Loucy (cell line): ENCODE results near the gene CASK.

Experiments used
- H2AFZ ChIP-seq: fragments of 200-600 bp; sonication (generic); 2 replicates; pipeline ENCODE4 v1.6.0; 2016; ENCODE audit warnings: antibody characterized with exemption, mild to moderate bottlenecking, low read length, moderate library complexity
- H3F3A ChIP-seq: fragments of 200-600 bp; 2 replicates; pipeline ENCODE4 v1.6.0; 2016; ENCODE audit warnings: antibody characterized with exemption, low read depth, mild to moderate bottlenecking
- H3K27me3 ChIP-seq: fragments of 200-600 bp; sonication (generic); 2 replicates; pipeline ENCODE4 v1.6.1; 2014; ENCODE audit warnings: low read length, mild to moderate bottlenecking; ENCODE audit not compliant: insufficient read depth, poor library complexity, severe bottlenecking
- H3K36me3 ChIP-seq: fragments of 200-600 bp; sonication (generic); 2 replicates; pipeline ENCODE4 v1.6.1; 2016; ENCODE audit warnings: low read length; ENCODE audit not compliant: insufficient read depth
- H3K4me1 ChIP-seq: fragments of 200-600 bp; sonication (generic); 2 replicates; pipeline ENCODE4 v1.5.1; 2014; ENCODE audit warnings: low read length, mild to moderate bottlenecking; ENCODE audit not compliant: insufficient read depth, poor library complexity, severe bottlenecking
- H3K4me2 ChIP-seq: fragments of 200-600 bp; sonication (generic); 2 replicates; pipeline ENCODE4 v1.6.0; 2014; ENCODE audit warnings: antibody characterized with exemption, low read length, low read depth, mild to moderate bottlenecking; ENCODE audit not compliant: poor library complexity, severe bottlenecking
- H3K4me3 ChIP-seq: fragments of 200-600 bp; sonication (generic); 2 replicates; pipeline ENCODE4 v1.5.1; 2014; ENCODE audit warnings: low read length, mild to moderate bottlenecking, mixed read lengths; ENCODE audit not compliant: poor library complexity, severe bottlenecking
- H3K79me2 ChIP-seq: fragments of 200-600 bp; sonication (generic); 2 replicates; pipeline ENCODE4 v1.6.1; 2014; ENCODE audit warnings: low read length; ENCODE audit not compliant: insufficient read depth
- H3K9ac ChIP-seq: fragments of 200-600 bp; sonication (generic); 2 replicates; pipeline ENCODE4 v1.6.0; 2014; ENCODE audit warnings: mild to moderate bottlenecking, low read depth, low read length, moderate library complexity; ENCODE audit not compliant: poor library complexity, severe bottlenecking
- H3K9me2 ChIP-seq: fragments of 200-600 bp; sonication (generic); replicated peaks from 2 replicates; pipeline ENCODE4 v1.6.1; 2016; ENCODE audit warnings: low read depth, low read length, mixed read lengths
- H3K9me3 ChIP-seq: fragments of 200-600 bp; sonication (generic); 2 replicates; pipeline ENCODE4 v1.6.1; 2014; ENCODE audit warnings: mild to moderate bottlenecking, antibody characterized with exemption, low read length, low read depth; ENCODE audit not compliant: insufficient read depth
- H4K20me1 ChIP-seq: fragments of 200-600 bp; sonication (generic); 2 replicates; pipeline ENCODE4 v1.6.0; 2014; ENCODE audit warnings: antibody characterized with exemption, low read length, mild to moderate bottlenecking; ENCODE audit not compliant: insufficient read depth, poor library complexity, severe bottlenecking
- EZH2phosphoT487 ChIP-seq: fragments of 200-600 bp; IDR thresholded peaks from 2 replicates; pipeline ENCODE4 v1.6.1; 2018; ENCODE audit warnings: antibody characterized with exemption, mild to moderate bottlenecking, moderate library complexity, borderline replicate concordance
- TF ChIP-seq, protein P1 (sequence below): fragments of 200-600 bp; sonication (generic); conservative IDR thresholded peaks from 2 replicates; pipeline ENCODE4 v1.5.1; 2014; ENCODE audit warnings: mild to moderate bottlenecking, antibody characterized with exemption, low read length

The CASK gene

GRCh38 chrX:41723826-41724225 lies 199.5 kb downstream of the CASK start, which contains the start of gene GPR82:
TSS of gene GPR82 (plus strand) at chrX:41724181. CDS start at chrX:41727027, 2,846 bp downstream.
- Histone ChIP-seq H3K9me3 (no peaks in the 10 kb centered on the region), H3K4me1 (peaks cover 17% of the 10 kb centered on the region), H3K4me2 (no peak within 1 kb of the TSS), H3K27me3 (no peaks in the 10 kb centered on the region), H3K79me2 (no peaks in the 10 kb centered on the region), H2AFZ (no peak within 1 kb of the TSS), H3K9ac (no peak within 1 kb of the TSS), H3K9me2 (no peaks in the 10 kb centered on the region), H3F3A (peaks cover 3% of the 10 kb centered on the region; the same call in 1 of the 2 replicates), H3K4me3 (no peak within 1 kb of the TSS), H4K20me1 (no peaks in the 10 kb centered on the region), H3K36me3 (no peaks in the 10 kb centered on the region)
- no peak for TF ChIP-seq EZH2phosphoT487
- TF ChIP-seq, protein P1, sequence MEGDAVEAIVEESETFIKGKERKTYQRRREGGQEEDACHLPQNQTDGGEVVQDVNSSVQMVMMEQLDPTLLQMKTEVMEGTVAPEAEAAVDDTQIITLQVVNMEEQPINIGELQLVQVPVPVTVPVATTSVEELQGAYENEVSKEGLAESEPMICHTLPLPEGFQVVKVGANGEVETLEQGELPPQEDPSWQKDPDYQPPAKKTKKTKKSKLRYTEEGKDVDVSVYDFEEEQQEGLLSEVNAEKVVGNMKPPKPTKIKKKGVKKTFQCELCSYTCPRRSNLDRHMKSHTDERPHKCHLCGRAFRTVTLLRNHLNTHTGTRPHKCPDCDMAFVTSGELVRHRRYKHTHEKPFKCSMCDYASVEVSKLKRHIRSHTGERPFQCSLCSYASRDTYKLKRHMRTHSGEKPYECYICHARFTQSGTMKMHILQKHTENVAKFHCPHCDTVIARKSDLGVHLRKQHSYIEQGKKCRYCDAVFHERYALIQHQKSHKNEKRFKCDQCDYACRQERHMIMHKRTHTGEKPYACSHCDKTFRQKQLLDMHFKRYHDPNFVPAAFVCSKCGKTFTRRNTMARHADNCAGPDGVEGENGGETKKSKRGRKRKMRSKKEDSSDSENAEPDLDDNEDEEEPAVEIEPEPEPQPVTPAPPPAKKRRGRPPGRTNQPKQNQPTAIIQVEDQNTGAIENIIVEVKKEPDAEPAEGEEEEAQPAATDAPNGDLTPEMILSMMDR, result no peak

DNA sequence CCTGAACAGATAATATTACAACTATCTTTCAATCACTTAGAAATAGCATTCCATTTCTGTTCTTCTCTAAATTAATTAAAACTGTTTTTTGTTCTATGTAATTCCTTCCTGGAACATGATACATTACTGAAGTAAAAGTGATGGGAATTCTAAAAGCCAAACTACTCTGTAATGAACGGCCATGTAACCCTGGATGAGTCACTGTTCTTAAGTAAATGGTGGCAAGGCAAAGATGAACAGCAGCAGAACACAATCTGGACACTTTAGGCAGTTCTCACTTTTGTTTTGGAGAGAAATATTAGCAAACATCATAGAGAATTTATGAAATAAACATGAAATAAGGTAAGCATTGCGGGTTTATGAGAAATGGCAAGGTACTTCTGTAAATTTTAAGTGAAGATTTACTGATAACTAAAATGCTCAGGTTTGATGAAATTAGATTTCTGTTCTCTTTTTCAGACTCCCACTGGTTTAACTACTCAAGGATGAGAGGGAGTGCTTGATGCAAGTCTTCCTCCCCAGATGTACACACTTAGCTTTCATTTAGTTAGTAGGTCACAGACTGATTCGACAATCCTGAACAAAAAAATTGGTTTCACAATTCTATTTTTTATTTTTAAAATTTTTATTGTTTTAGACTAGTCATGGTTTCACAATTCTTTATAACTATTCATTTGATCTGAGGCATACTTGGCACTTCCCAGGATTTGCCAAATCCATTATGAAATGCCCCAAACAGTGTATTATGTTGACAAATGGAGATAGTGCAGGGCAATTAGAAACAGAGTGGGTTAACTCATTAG lies 200.3 kb downstream of the CASK start:
- no peaks in the 10 kb centered on the region for H4K20me1 ChIP-seq
- no peak overlapping the region for H3K9ac ChIP-seq
- H2AFZ ChIP-seq, result no peak overlapping the region
- no peak for TF ChIP-seq EZH2phosphoT487
- TF ChIP-seq, protein P1, result no peak
- H3K4me3 ChIP-seq, result no peak overlapping the region
- H3K4me1 ChIP-seq, result peaks cover 17% of the 10 kb centered on the region
- no peaks in the 10 kb centered on the region for H3K9me2 ChIP-seq
- no peaks in the 10 kb centered on the region for H3K79me2 ChIP-seq
- H3F3A ChIP-seq, result peaks cover 3% of the 10 kb centered on the region; the same call in 1 of the 2 replicates
- H3K27me3 ChIP-seq, result no peaks in the 10 kb centered on the region
- H3K36me3 ChIP-seq, result no peaks in the 10 kb centered on the region
- H3K9me3 ChIP-seq, result no peaks in the 10 kb centered on the region
- H3K4me2 ChIP-seq, result no peak overlapping the region

GRCh38 chrX:41722214-41722613 lies 201.1 kb downstream of the CASK start:
- Histone ChIP-seq H3K4me2 (no peak overlapping the region), H3K4me3 (no peak overlapping the region), H4K20me1 (no peaks in the 10 kb centered on the region), H3K4me1 (peaks cover 17% of the 10 kb centered on the region), H2AFZ (no peak overlapping the region), H3K9ac (no peak overlapping the region), H3K9me2 (no peaks in the 10 kb centered on the region), H3F3A (peaks cover 3% of the 10 kb centered on the region; the same call in 1 of the 2 replicates), H3K27me3 (no peaks in the 10 kb centered on the region), H3K79me2 (no peaks in the 10 kb centered on the region), H3K9me3 (no peaks in the 10 kb centered on the region), H3K36me3 (no peaks in the 10 kb centered on the region)
- TF ChIP-seq, protein P1, result no peak
- TF ChIP-seq EZH2phosphoT487, result no peak
